GM12891 (cell line): ENCODE results near the gene CATSPER1.

Experiments
- POLR2A ChIP-seq: IDR thresholded peaks from 2 replicates; pipeline ENCODE4 v1.6.1; 2011; ENCODE audit warnings: low read depth, low read length, control low read depth
- POLR2AphosphoS5 ChIP-seq: IDR thresholded peaks from 2 replicates; pipeline ENCODE4 v1.6.1; 2011; ENCODE audit warnings: low read depth, low read length, control low read depth

DNA sequence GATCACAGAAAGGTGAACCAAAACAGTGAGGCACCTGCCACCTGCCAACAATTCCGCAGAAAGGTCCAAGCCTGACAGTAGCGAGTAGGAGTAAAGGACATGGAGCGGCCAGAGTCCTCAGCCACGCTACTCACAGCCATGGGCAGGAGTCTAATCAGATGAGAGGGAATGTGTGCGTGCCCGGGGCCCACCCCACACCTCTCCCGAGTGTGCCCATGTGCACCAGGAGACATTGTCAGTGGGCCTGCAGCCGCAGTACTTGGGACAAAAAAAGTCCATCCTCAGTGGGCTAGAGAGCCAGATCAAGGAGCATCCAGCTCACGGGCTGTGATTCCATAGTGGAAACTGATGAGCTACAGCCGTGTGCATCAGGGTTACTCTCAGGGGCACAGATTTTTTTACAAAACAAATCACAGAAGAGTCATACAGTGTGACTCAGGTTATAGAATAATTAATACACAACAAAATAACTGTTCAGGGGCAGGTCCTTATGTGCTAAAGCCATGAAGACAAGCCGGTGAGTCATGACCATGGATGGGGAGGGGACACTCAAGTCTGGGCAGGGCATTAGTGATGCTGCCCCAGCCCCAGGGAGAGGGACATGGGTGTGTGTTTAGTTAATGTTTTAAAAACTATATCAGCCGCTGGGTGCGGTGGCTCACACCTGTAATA is 52.7 kb downstream of the CATSPER1 start:
- TF ChIP-seq POLR2A, result no peak
- no peak for TF ChIP-seq POLR2AphosphoS5
